GM18858 (cell line): ENCODE data around the gene MAP2K6.

Experiments used
- ATAC-seq: cut with Tn5 transposase; IDR thresholded peaks from one replicate; pipeline ENCODE4 v1.9.1; 2021; ENCODE audit not compliant: unreplicated experiment

The MAP2K6 gene

GRCh38 chr17:69528035-69528434 lies 113.5 kb downstream of the MAP2K6 start:
- ATAC-seq, result no peak

- no peak for ATAC-seq
Measured at GRCh38 chr17:69533481-69534234, 119.2 kb downstream of the MAP2K6 start.

GRCh38 chr17:69534235-69534621 lies 119.7 kb downstream of the MAP2K6 start:
- ATAC-seq, result no peak

- ATAC-seq, result no peak
Measured at GRCh38 chr17:69535016-69535570, 120.6 kb downstream of the MAP2K6 start.

- no peak for ATAC-seq
Measured at GRCh38 chr17:69538795-69539194, 124.3 kb downstream of the MAP2K6 start.

- no peak for ATAC-seq
Measured at GRCh38 chr17:69539274-69539673, 124.8 kb downstream of the MAP2K6 start.

GRCh38 chr17:69539781-69540319 lies 125.4 kb downstream of the MAP2K6 start:
- ATAC-seq, result no peak

- no peak for ATAC-seq
Measured at GRCh38 chr17:69540356-69540755, 125.9 kb downstream of the MAP2K6 start.

GRCh38 chr17:69547230-69547629 lies 132.7 kb downstream of the MAP2K6 start:
- no peak for ATAC-seq

- ATAC-seq, result peak; percentile 70
Measured at GRCh38 chr17:69547947-69548346, 133.4 kb downstream of the MAP2K6 start.

- ATAC-seq, result no peak
Measured at GRCh38 chr17:69551212-69552010, 136.9 kb downstream of the MAP2K6 start.

GRCh38 chr17:69552986-69553667 lies 138.6 kb downstream of the MAP2K6 start:
- ATAC-seq, result no peak

- ATAC-seq, result no peak
Measured at GRCh38 chr17:69555056-69555455, 140.6 kb downstream of the MAP2K6 start.

GRCh38 chr17:69557339-69557738 lies 142.8 kb downstream of the MAP2K6 start:
- no peak for ATAC-seq

- ATAC-seq, result no peak
Measured at GRCh38 chr17:69558796-69559195, 144.3 kb downstream of the MAP2K6 start.

- no peak for ATAC-seq
Measured at GRCh38 chr17:69560987-69561441, 146.5 kb downstream of the MAP2K6 start.

- ATAC-seq, result no peak
Measured at GRCh38 chr17:69561462-69561861, 147.0 kb downstream of the MAP2K6 start.

- ATAC-seq, result no peak
Measured at GRCh38 chr17:69565447-69565846, 150.9 kb downstream of the MAP2K6 start.

- ATAC-seq, result no peak
Measured at GRCh38 chr17:69567130-69567529, 152.6 kb downstream of the MAP2K6 start.

GRCh38 chr17:69572747-69573146 lies 158.2 kb downstream of the MAP2K6 start:
- no peak for ATAC-seq

- ATAC-seq, result no peak
Measured at GRCh38 chr17:69573396-69573795, 158.9 kb downstream of the MAP2K6 start.
